ENCODE measurements around the gene TMEM63A.
"Not testable (repeated sequence)": the region's sequence is repeated elsewhere in the genome, so short reads cannot be mapped to it uniquely, and the experiment has no call there.

Gene TMEM63A

GRCh38 chr1:225809842-225810578, 72.2 kb downstream of the TMEM63A start, which contains the start of gene EPHX1:
TSS of gene EPHX1 (plus strand) at chr1:225810124. CDS start at chr1:225828730, 18,606 bp downstream.
- Histone ChIP-seq H4K20me1 (ENCODE audit: control insufficient read depth, insufficient read depth, low read depth, low read length) (peaks cover 4% of the 10 kb centered on the region; the same call in 1 of the 2 replicates), H3K4me1 (ENCODE audit: control insufficient read depth, low read length) (no peaks in the 10 kb centered on the region), H3K4me2 (ENCODE audit: low read length) (peak within 1 kb of the TSS; percentile 58), H3K4me3 (ENCODE audit: low read length) (peak within 1 kb of the TSS; percentile 49), H3K79me2 (ENCODE audit: control insufficient read depth, low read length) (no peaks in the 10 kb centered on the region), H3F3A (ENCODE audit: control insufficient read depth, insufficient read depth) (no peaks in the 10 kb centered on the region), H3K9me2 (replicated peaks; ENCODE audit: control insufficient read depth, low read length) (no peaks in the 10 kb centered on the region), H3K9me3 (ENCODE audit: control insufficient read depth, insufficient read depth, low read length) (no peaks in the 10 kb centered on the region), H3K27ac (ENCODE audit: low read depth, low read length) (no peak within 1 kb of the TSS), H3K27me3 (ENCODE audit: control insufficient read depth, low read length) (peaks cover 20% of the 10 kb centered on the region), H3K36me3 (ENCODE audit: control insufficient read depth, low read length) (no peaks in the 10 kb centered on the region)
- no peak for TF ChIP-seq CTCF (IDR thresholded peaks at IDR 0.05; ENCODE audit: low read depth, low read length, poor library complexity, severe bottlenecking)
- peak; percentile 40; the same call in 1 of the 2 replicates for TF ChIP-seq EZH2phosphoT487 (IDR thresholded peaks at IDR 0.05; ENCODE audit: borderline replicate concordance, low read length)

GRCh38 chr1:225808136-225808535, 74.0 kb downstream of the TMEM63A start:
- H3K4me2 ChIP-seq (ENCODE audit: low read length) = no peak overlapping the region
- no peaks in the 10 kb centered on the region for H3K79me2 ChIP-seq (ENCODE audit: control insufficient read depth, low read length)
- no peaks in the 10 kb centered on the region for H3K4me1 ChIP-seq (ENCODE audit: control insufficient read depth, low read length)
- no peaks in the 10 kb centered on the region for H3F3A ChIP-seq (ENCODE audit: control insufficient read depth, insufficient read depth)
- no peaks in the 10 kb centered on the region for H3K9me2 ChIP-seq (replicated peaks; ENCODE audit: control insufficient read depth, low read length)
- no peaks in the 10 kb centered on the region for H3K36me3 ChIP-seq (ENCODE audit: control insufficient read depth, low read length)
- H3K27ac ChIP-seq (ENCODE audit: low read depth, low read length) = no peak overlapping the region
- H3K4me3 ChIP-seq (ENCODE audit: low read length) = no peak overlapping the region
- H3K27me3 ChIP-seq (ENCODE audit: control insufficient read depth, low read length) = peaks cover 20% of the 10 kb centered on the region
- TF ChIP-seq EZH2phosphoT487 (IDR thresholded peaks at IDR 0.05; ENCODE audit: borderline replicate concordance, low read length) (no peak), CTCF (IDR thresholded peaks at IDR 0.05; ENCODE audit: low read depth, low read length, poor library complexity, severe bottlenecking) (no peak)
- peaks cover 4% of the 10 kb centered on the region; the same call in 1 of the 2 replicates for H4K20me1 ChIP-seq (ENCODE audit: control insufficient read depth, insufficient read depth, low read depth, low read length)
- H3K9me3 ChIP-seq (ENCODE audit: control insufficient read depth, insufficient read depth, low read length) = no peaks in the 10 kb centered on the region

- not testable (repeated sequence) for H3K4me1 ChIP-seq (ENCODE audit: control insufficient read depth, low read length); H3K79me2 ChIP-seq (ENCODE audit: control insufficient read depth, low read length); H3K9me3 ChIP-seq (ENCODE audit: control insufficient read depth, insufficient read depth, low read length); H3K9me2 ChIP-seq (replicated peaks; ENCODE audit: control insufficient read depth, low read length); H3K4me3 ChIP-seq (ENCODE audit: low read length); H3K27ac ChIP-seq (ENCODE audit: low read depth, low read length); H3F3A ChIP-seq (ENCODE audit: control insufficient read depth, insufficient read depth); H3K4me2 ChIP-seq (ENCODE audit: low read length); H3K36me3 ChIP-seq (ENCODE audit: control insufficient read depth, low read length); H4K20me1 ChIP-seq (ENCODE audit: control insufficient read depth, insufficient read depth, low read depth, low read length)
- H3K27me3 ChIP-seq (ENCODE audit: control insufficient read depth, low read length) = peaks cover 20% of the 10 kb centered on the region
Observed at GRCh38 chr1:225806736-225807135, 75.4 kb downstream of the TMEM63A start.

- no peaks in the 10 kb centered on the region for H3K4me1 ChIP-seq (ENCODE audit: control insufficient read depth, low read length)
- H3K36me3 ChIP-seq (ENCODE audit: control insufficient read depth, low read length) = no peaks in the 10 kb centered on the region
- H3K79me2 ChIP-seq (ENCODE audit: control insufficient read depth, low read length) = no peaks in the 10 kb centered on the region
- H3F3A ChIP-seq (ENCODE audit: control insufficient read depth, insufficient read depth) = no peaks in the 10 kb centered on the region
- H3K4me2 ChIP-seq (ENCODE audit: low read length) = no peak overlapping the region
- TF ChIP-seq CTCF (IDR thresholded peaks at IDR 0.05; ENCODE audit: low read depth, low read length, poor library complexity, severe bottlenecking) (no peak), EZH2phosphoT487 (IDR thresholded peaks at IDR 0.05; ENCODE audit: borderline replicate concordance, low read length) (no peak)
- peaks cover 18% of the 10 kb centered on the region for H3K27me3 ChIP-seq (ENCODE audit: control insufficient read depth, low read length)
- no peaks in the 10 kb centered on the region for H3K9me2 ChIP-seq (replicated peaks; ENCODE audit: control insufficient read depth, low read length)
- no peaks in the 10 kb centered on the region for H3K9me3 ChIP-seq (ENCODE audit: control insufficient read depth, insufficient read depth, low read length)
- H4K20me1 ChIP-seq (ENCODE audit: control insufficient read depth, insufficient read depth, low read depth, low read length) = peaks cover 4% of the 10 kb centered on the region; the same call in 1 of the 2 replicates
- H3K27ac ChIP-seq (ENCODE audit: low read depth, low read length) = no peak overlapping the region
- H3K4me3 ChIP-seq (ENCODE audit: low read length) = no peak overlapping the region
Observed at GRCh38 chr1:225806249-225806648, 75.9 kb downstream of the TMEM63A start.

GRCh38 chr1:225801146-225801545, 81.0 kb downstream of the TMEM63A start:
- not testable (repeated sequence) for H3K36me3 ChIP-seq (ENCODE audit: control insufficient read depth, low read length); H3K79me2 ChIP-seq (ENCODE audit: control insufficient read depth, low read length)

More at GRCh38 chr1:225801146-225801545, 81.0 kb downstream of the TMEM63A start:
- H3K4me3 ChIP-seq (ENCODE audit: low read length); H3K27me3 ChIP-seq (ENCODE audit: control insufficient read depth, low read length); H3F3A ChIP-seq (ENCODE audit: control insufficient read depth, insufficient read depth); H4K20me1 ChIP-seq (ENCODE audit: control insufficient read depth, insufficient read depth, low read depth, low read length); H3K4me2 ChIP-seq (ENCODE audit: low read length); H3K27ac ChIP-seq (ENCODE audit: low read depth, low read length); H3K9me3 ChIP-seq (ENCODE audit: control insufficient read depth, insufficient read depth, low read length); H3K4me1 ChIP-seq (ENCODE audit: control insufficient read depth, low read length); H3K9me2 ChIP-seq (replicated peaks; ENCODE audit: control insufficient read depth, low read length): not testable (repeated sequence)

All from DOHH2 (cell line).